ENCODE results near the gene BICC1. TPM values are rescaled to one million over a fixed set of nuclear protein-coding genes. Genes with fewer than 3 reads are reported as not detected.

Gene BICC1
- total RNA-seq, 3 donors from 2014 or later = not detected

DNA sequence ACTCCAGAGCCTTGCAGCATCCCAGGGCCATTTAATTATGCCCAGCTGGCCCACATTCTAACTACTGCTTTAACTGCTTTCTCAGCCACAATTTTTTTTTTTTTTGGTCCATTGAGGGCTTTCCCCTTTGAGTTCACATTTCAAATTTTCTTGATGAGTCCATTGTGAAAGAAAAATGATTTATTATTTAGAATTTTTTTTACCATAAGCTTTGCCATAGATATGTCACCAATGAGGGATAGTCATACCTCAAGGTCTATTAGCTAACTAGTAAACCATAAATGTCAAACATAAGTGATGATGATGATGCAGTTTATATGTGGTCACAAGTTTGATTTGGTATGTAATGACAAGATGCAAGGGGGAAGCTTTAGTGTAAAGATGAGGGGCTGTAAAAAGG is 282.9 kb downstream of the BICC1 start:
- Mint-ChIP-seq H3K9me3 (no peaks in the 10 kb centered on the region), H3K27me3 (ENCODE audit: low read depth) (peaks cover 2% of the 10 kb centered on the region), H3K4me1 (ENCODE audit: low read depth) (no peaks in the 10 kb centered on the region), H3K36me3 (ENCODE audit: insufficient read depth) (no peaks in the 10 kb centered on the region), H3K4me3 (no peak overlapping the region)
- no peak for ATAC-seq
- no peak for DNase-seq

DNA sequence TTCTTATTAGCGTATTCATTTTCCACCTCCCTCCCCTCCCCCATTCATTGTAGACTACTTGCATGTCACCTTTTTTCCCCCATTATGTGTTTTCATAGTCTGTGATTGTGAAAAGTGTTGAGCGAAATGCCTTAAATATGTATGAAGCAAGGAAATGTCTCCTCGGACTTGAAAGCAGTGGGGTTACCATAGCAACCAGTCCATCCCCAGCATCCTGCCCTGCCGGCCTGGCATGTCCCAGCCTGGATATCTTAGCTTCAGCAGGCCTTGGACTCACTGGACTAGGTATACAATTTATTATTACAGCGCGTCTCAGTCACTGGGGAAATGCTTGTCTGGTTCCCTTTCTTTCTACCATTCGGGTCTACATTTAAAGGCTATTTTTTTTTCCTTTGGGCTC is 283.6 kb downstream of the BICC1 start:
- no peaks in the 10 kb centered on the region for H3K4me1 Mint-ChIP-seq (ENCODE audit: low read depth)
- peaks cover 2% of the 10 kb centered on the region for H3K27me3 Mint-ChIP-seq (ENCODE audit: low read depth)
- no peak for ATAC-seq
- H3K36me3 Mint-ChIP-seq (ENCODE audit: insufficient read depth) = no peaks in the 10 kb centered on the region
- DNase-seq = no peak
- no peaks in the 10 kb centered on the region for H3K9me3 Mint-ChIP-seq
- no peak overlapping the region for H3K4me3 Mint-ChIP-seq

DNA sequence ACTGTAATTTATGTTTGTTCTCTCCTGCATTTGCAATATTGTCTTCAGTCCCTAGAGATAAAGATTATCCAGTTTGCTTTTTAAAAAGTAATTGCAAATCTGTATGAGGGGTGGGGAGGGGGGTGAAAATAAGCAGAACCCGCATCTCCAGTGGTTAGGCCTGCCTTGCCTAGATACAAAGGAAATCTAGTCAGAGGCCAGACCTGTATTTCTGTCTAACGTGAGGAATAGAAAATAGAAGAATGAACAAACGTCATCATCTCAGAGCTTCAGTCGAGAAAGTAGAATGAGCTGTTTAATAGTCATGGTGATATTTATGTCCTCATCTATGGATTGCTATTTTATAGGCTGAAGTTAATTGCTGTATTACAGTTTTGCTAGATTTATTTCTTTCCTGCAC is 284.2 kb downstream of the BICC1 start:
- DNase-seq = no peak
- Mint-ChIP-seq H3K27me3 (ENCODE audit: low read depth) (peaks cover 2% of the 10 kb centered on the region), H3K9me3 (no peaks in the 10 kb centered on the region), H3K4me3 (no peak overlapping the region), H3K4me1 (ENCODE audit: low read depth) (no peaks in the 10 kb centered on the region), H3K36me3 (ENCODE audit: insufficient read depth) (no peaks in the 10 kb centered on the region)
- ATAC-seq = no peak

DNA sequence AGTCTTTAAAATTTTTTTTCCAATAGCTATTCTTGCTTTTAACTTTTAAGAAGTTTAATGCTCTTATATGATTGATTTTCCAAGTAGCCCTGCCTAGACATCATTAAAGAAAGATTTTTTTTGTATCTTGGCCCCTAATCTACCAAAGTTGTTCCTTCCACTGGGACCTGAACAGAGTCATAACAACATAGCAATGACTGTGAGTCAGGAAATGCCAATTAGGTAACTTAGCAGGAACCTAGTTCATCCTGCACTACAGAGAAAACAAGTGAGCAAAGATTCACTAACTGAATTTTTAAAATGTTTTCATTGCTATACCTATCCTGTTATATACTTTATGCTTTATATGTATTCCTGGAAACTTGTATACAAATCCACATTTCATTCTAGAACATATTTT is 284.7 kb downstream of the BICC1 start:
- no peak for ATAC-seq
- Mint-ChIP-seq H3K27me3 (ENCODE audit: low read depth) (peaks cover 2% of the 10 kb centered on the region), H3K36me3 (ENCODE audit: insufficient read depth) (no peaks in the 10 kb centered on the region), H3K4me3 (no peak overlapping the region), H3K9me3 (no peaks in the 10 kb centered on the region), H3K4me1 (ENCODE audit: low read depth) (no peaks in the 10 kb centered on the region)
- no peak for DNase-seq

DNA sequence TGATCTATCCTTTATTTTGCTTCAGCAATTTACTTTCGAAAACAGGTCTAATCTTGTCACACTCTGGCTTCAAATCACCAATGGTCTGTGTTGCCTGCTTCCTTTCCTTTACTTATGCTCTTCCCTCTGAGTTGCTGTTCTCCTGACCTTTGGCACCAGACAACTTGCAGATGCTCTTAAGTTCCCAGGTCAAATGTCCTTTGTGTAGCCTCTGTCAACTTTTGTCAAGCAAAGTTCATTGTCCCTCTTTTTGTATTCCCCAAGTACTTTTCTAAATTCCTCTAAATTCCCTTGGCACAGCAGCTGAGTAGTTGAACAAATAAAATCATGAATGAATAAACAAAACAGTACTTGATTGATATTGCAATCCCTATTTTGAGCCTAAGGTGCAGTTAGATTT is 289.4 kb downstream of the BICC1 start:
- Mint-ChIP-seq H3K9me3 (no peaks in the 10 kb centered on the region), H3K27me3 (ENCODE audit: low read depth) (no peaks in the 10 kb centered on the region), H3K36me3 (ENCODE audit: insufficient read depth) (no peaks in the 10 kb centered on the region), H3K4me1 (ENCODE audit: low read depth) (no peaks in the 10 kb centered on the region), H3K4me3 (no peak overlapping the region)
- no peak for ATAC-seq
- no peak for DNase-seq

DNA sequence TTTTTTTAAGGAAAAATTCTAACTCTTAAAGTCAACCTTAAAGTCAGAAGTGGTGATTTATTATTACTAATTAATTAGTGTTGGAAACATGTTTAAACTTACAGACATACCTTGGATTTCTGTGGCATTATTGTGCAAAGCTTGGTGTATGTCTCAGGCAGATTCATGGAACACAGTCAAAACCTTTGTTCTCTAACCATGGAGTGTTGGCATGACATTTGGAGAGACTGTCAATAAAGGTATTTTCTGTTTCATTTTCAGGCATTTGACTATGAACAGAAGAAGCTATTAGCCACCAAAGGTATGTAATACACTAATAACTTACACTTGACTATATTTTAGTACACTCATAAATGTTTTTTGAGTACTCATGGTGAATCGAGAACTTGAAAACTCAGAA is 293.7 kb downstream of the BICC1 start:
- DNase-seq = no peak
- Mint-ChIP-seq H3K9me3 (no peaks in the 10 kb centered on the region), H3K4me1 (ENCODE audit: low read depth) (no peaks in the 10 kb centered on the region), H3K27me3 (ENCODE audit: low read depth) (no peaks in the 10 kb centered on the region), H3K4me3 (no peak overlapping the region), H3K36me3 (ENCODE audit: insufficient read depth) (no peaks in the 10 kb centered on the region)
- no peak for ATAC-seq

DNA sequence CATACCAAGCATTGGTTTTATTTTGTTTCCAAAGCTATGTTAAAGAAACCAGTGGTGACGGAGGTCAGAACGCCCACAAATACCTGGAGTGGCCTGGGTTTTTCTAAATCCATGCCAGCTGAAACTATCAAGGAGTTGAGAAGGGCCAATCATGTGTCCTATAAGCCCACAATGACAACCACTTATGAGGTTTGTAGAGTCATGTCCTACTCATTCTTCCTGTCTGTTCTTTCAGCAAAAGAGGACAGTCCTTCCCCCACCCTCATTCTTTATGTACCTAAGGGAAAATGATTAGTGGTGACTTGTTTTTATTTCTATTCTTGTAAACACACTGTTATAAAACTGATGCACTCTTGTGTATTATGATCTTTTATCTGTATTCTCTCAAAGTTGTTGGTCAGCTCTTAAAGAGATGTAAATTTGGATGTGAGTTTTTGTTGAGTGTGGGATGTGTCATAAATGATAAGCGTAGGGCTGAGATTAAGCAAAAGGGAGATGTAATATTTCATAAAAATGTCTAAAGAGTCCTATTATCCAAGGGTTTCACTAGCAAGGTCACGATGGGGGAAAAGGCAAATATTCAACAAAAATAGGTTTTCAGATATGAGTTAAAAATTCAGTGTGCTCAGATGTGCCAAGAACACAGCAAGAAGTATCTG is 294.4 kb downstream of the BICC1 start:
- H3K27me3 Mint-ChIP-seq (ENCODE audit: low read depth) = peaks cover 3% of the 10 kb centered on the region
- H3K36me3 Mint-ChIP-seq (ENCODE audit: insufficient read depth) = no peaks in the 10 kb centered on the region
- no peak overlapping the region for H3K4me3 Mint-ChIP-seq
- DNase-seq (no peak), ATAC-seq (no peak)
- H3K4me1 Mint-ChIP-seq (ENCODE audit: low read depth) = no peaks in the 10 kb centered on the region
- no peaks in the 10 kb centered on the region for H3K9me3 Mint-ChIP-seq

DNA sequence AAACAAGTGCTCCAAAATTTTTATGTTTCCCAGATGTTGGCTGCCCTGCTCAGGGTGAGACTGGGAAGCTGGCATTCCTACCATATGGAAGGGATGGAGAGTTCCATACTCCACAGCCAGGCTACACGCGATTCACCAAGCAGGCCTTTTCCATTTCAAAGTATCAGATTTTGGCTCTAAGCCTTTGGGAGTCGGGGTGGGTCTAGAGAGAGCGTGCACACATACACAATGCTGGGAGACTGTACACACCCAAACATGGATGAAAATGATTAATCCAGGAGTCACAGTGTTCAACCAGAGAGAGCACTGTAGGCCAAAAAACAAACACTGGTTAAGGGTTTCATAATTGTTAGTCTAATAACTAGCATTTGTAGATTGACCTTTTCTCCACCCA is 295.0 kb downstream of the BICC1 start:
- no peak overlapping the region for H3K4me3 Mint-ChIP-seq
- no peaks in the 10 kb centered on the region for H3K4me1 Mint-ChIP-seq (ENCODE audit: low read depth)
- no peaks in the 10 kb centered on the region for H3K36me3 Mint-ChIP-seq (ENCODE audit: insufficient read depth)
- peaks cover 3% of the 10 kb centered on the region for H3K27me3 Mint-ChIP-seq (ENCODE audit: low read depth)
- H3K9me3 Mint-ChIP-seq = no peaks in the 10 kb centered on the region
- ATAC-seq = no peak
- no peak for DNase-seq

DNA sequence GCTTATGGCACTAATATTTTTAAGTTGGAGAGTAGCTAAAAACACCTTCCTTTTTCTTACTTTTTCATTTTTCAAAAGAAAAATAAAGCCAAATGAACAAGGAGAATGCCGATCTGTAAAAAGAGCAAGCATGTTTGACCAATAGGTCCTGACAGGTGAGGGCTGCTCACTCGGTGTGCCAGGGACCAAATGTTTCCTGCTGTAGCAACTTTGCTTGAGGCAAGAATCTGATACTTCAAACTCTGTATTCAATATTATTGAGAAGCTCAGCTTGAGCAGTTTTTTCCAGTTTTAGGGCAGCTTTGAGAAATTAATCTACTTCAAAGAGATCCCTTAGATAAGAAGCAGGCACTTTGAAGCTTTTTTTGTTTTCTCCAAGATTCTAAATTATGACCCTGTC is 298.1 kb downstream of the BICC1 start:
- DNase-seq (no peak), ATAC-seq (no peak)
- no peaks in the 10 kb centered on the region for H3K9me3 Mint-ChIP-seq
- peaks cover 3% of the 10 kb centered on the region for H3K27me3 Mint-ChIP-seq (ENCODE audit: low read depth)
- H3K4me3 Mint-ChIP-seq = no peak overlapping the region
- no peaks in the 10 kb centered on the region for H3K4me1 Mint-ChIP-seq (ENCODE audit: low read depth)
- H3K36me3 Mint-ChIP-seq (ENCODE audit: insufficient read depth) = no peaks in the 10 kb centered on the region

DNA sequence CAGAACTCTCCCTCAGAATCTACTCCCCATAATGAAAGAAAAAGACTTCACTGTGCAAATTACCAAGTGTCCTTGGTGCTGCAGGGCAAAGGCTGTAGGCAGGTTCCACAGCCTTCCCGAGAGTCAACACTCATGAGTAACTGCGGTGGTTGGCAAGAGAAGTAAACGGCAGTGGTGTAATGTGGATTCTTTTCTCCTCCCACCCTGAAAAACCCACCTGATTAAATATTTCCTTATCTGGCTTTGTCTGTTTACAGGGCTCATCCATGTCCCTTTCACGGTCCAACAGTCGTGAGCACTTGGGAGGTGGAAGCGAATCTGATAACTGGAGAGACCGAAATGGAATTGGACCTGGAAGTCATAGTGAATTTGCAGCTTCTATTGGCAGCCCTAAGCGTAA is 300.9 kb downstream of the BICC1 start:
- Mint-ChIP-seq H3K9me3 (no peaks in the 10 kb centered on the region), H3K4me3 (no peak overlapping the region), H3K36me3 (ENCODE audit: insufficient read depth) (no peaks in the 10 kb centered on the region), H3K4me1 (ENCODE audit: low read depth) (no peaks in the 10 kb centered on the region), H3K27me3 (ENCODE audit: low read depth) (peaks cover 3% of the 10 kb centered on the region)
- no peak for DNase-seq
- no peak for ATAC-seq

DNA sequence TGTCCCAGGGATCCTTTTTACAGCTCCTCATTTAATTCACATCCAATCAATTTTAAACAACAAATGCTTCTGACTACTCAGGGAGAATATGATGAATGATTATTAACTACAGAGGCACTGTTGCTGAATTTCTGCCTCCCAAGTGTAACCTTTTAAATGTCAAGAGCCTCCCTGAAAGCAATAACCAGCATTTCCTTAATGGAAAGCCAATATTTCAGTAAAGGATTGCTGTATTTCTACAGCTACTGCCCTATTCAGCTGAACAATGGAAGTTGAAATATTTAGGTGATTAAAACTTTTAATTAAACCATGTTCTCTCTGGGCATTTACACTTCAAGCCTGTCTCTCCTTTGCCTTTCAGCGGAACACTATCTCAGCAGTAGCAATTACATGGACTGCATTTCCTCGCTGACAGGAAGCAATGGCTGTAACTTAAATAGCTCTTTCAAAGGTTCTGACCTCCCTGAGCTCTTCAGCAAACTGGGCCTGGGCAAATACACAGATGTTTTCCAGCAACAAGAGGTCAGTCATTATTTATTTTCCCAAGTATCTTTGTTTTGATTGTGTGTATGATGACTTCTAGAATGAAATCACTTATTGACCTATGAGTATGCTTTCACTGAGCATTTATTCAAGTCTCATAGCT is 304.7 kb downstream of the BICC1 start:
- DNase-seq (no peak), ATAC-seq (no peak)
- no peaks in the 10 kb centered on the region for H3K4me1 Mint-ChIP-seq (ENCODE audit: low read depth)
- H3K4me3 Mint-ChIP-seq = no peak overlapping the region
- H3K9me3 Mint-ChIP-seq = no peaks in the 10 kb centered on the region
- H3K27me3 Mint-ChIP-seq (ENCODE audit: low read depth) = no peaks in the 10 kb centered on the region
- no peaks in the 10 kb centered on the region for H3K36me3 Mint-ChIP-seq (ENCODE audit: insufficient read depth)

DNA sequence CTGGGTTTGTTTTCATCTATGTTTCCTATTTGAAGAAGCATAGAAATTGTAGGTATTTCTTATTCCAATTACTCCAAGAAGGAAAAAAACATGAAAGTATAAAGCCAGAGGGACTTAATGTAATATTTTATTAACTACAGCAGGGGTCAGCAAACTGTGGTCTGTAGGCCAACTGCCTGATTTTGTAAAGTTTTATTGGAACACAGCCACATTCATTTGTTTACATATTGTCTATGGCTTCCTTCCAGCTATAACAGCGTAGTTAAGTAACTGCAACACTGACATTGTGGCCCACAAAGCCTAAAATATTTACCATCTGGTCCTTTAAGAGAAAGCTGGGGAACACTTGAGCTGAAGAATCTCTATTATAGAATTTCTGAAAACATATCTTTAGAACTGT is 306.2 kb downstream of the BICC1 start:
- no peaks in the 10 kb centered on the region for H3K27me3 Mint-ChIP-seq (ENCODE audit: low read depth)
- H3K4me3 Mint-ChIP-seq = no peak overlapping the region
- H3K9me3 Mint-ChIP-seq = no peaks in the 10 kb centered on the region
- DNase-seq = no peak
- H3K4me1 Mint-ChIP-seq (ENCODE audit: low read depth) = no peaks in the 10 kb centered on the region
- no peaks in the 10 kb centered on the region for H3K36me3 Mint-ChIP-seq (ENCODE audit: insufficient read depth)
- no peak for ATAC-seq

DNA sequence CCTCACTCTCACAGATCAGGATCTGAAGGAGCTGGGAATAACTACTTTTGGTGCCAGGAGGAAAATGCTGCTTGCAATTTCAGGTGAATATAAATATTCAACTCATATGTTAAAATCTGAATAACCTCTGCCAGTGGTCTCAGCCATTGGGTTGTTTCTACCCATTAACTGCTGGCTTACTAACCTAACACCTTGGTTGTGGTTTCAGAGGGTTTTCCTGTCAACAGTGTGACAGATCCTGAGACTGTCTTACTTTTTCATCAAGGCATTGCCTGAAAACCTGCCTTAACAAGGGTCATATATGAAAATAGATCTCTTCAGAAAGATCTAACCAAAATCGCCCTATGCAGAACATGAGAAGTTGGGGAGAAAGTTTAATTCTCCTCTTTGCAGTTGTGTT is 307.7 kb downstream of the BICC1 start:
- Mint-ChIP-seq H3K36me3 (ENCODE audit: insufficient read depth) (no peaks in the 10 kb centered on the region), H3K9me3 (no peaks in the 10 kb centered on the region), H3K4me3 (no peak overlapping the region), H3K4me1 (ENCODE audit: low read depth) (no peaks in the 10 kb centered on the region), H3K27me3 (ENCODE audit: low read depth) (no peaks in the 10 kb centered on the region)
- DNase-seq = no peak
- ATAC-seq = no peak

DNA sequence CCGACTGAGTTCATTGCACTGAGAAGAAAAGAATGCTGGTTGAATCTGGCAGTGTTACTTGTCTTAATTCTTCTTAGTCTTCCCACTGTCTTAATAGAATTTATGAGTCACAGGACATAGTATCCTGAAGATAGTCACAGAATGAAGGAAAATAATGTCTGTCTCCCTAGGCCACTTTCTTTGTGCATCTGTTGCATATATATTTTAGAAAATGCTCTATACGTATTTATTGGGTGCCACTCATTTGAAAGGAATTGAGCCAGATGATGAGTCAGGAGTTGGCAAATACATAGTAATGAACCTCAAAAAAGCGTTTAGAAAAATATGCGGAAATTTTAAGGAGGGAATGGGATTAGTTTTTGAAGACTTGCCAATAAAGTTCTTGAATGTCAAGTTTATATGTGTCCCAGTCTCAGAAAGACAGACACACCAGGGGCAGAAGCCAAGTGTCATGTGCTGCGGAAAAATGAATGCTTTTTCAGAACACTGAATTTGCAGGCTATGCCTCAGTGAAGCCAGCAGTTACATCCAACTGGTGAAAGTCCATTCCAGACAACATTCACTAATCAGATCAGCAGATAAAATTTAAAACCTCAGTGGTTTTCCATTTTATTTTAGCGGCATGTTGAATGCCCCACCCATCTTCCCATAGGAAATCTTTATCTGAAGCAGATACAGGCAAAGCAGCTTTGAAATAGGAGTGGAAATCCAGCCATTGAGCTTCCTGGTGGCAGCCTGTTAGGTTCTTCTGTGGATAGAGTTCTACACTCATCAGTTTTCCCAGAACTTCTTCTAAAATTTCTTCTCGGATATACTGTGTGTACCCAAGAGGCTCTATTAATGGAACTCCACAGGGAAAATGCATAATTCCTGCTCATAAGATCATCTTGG is 308.4 kb downstream of the BICC1 start:
- Mint-ChIP-seq H3K9me3 (no peaks in the 10 kb centered on the region), H3K4me1 (ENCODE audit: low read depth) (no peaks in the 10 kb centered on the region), H3K27me3 (ENCODE audit: low read depth) (no peaks in the 10 kb centered on the region), H3K4me3 (no peak overlapping the region), H3K36me3 (ENCODE audit: insufficient read depth) (no peaks in the 10 kb centered on the region)
- no peak for DNase-seq
- no peak for ATAC-seq

DNA sequence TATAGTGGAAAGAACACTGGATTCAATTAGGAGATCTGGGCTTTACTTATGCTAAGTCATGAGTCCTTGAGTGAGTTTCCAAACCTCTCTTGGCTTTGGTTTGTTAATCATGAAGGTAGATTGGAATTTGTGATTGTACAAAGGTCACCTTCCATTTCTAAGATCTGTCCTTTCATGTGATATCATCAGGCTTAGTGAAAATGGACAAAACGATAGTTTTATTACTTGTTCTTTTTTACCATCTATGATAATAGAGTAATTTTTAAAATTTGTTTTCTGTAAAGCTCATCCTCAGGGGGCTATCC is 309.0 kb downstream of the BICC1 start:
- Mint-ChIP-seq H3K4me3 (no peak overlapping the region), H3K27me3 (ENCODE audit: low read depth) (no peaks in the 10 kb centered on the region)

More for the DNA sequence above, 309.0 kb downstream of the BICC1 start:
- no peaks in the 10 kb centered on the region for H3K36me3 Mint-ChIP-seq (ENCODE audit: insufficient read depth)
- no peak for DNase-seq
- H3K9me3 Mint-ChIP-seq = no peaks in the 10 kb centered on the region
- no peaks in the 10 kb centered on the region for H3K4me1 Mint-ChIP-seq (ENCODE audit: low read depth)
- ATAC-seq = no peak

Data from activated T-cell treated with anti-CD3 and anti-CD28 coated beads, Interleukin-2, amount 50 U/mL, for 4 hours (primary cell).